Peyer's patch (tissue), 4 donors: Measurements from ENCODE around the gene HNRNPM. TPM values are rescaled to one million over a fixed set of nuclear protein-coding genes. Genes with fewer than 3 reads are reported as not detected.

Experiments
- DNase-seq, 3 donors: peaks; one replicate each; pipeline ENCODE4 v3.0.0-alpha.2; 2017 to 2019
- H3K27ac ChIP-seq, 4 donors: fragments of 200-600 bp; sonication (generic); one replicate each; pipeline ENCODE4 v1.5.1; 2016 to 2019
- H3K27me3 ChIP-seq, 2 donors: fragments of 200-600 bp; sonication (generic); one replicate each; pipeline ENCODE4 v1.5.1; 2019
- H3K36me3 ChIP-seq, 3 donors: fragments of 200-600 bp; sonication (generic); one replicate each; pipeline ENCODE4 v1.5.1; 2016 to 2019
- H3K4me1 ChIP-seq, 4 donors: fragments of 200-600 bp; sonication (generic); one replicate each; pipeline ENCODE4 v1.5.1; 2016 to 2019
- H3K4me3 ChIP-seq, 4 donors: fragments of 200-600 bp; sonication (generic); 1 replicate in 3 of 4; 2 replicates in 1 of 4; pipeline ENCODE4 v1.5.1; 2016 to 2019; ENCODE audit warnings: mild to moderate bottlenecking in 1 of 4
- H3K9me3 ChIP-seq, 4 donors: fragments of 200-600 bp; sonication (generic); one replicate each; pipeline ENCODE4 v1.5.1; 2016 to 2019; ENCODE audit warnings: mild to moderate bottlenecking in 1 of 4
- POLR2A ChIP-seq, 2 donors: fragments of 450-650 bp; IDR thresholded peaks; one replicate each; pipeline ENCODE4 v1.5.1; 2017; ENCODE audit warnings: antibody characterized with exemption in 2 of 2, mild to moderate bottlenecking in 2 of 2, moderate library complexity in 2 of 2
- total RNA-seq, 4 donors: library from RNA; depleted of rRNA; stranded (reverse); fragments of >200 nt; gene quantifications; one replicate each; pipeline ENCODE4 v1.1.0, GENCODE V29; 2016
- TF ChIP-seq, protein P1 (sequence below), 6 experiments: fragments of 450-650 bp in 4 of 6; fragments of 200-600 bp in 2 of 6; sonication (generic) in 1 of 6; IDR thresholded peaks; one replicate each; pipeline ENCODE4 v1.5.1; 2017 to 2019; ENCODE audit warnings: antibody characterized with exemption in 6 of 6, mild to moderate bottlenecking in 3 of 6, moderate library complexity in 1 of 6

HNRNPM gene
- total RNA-seq, 4 donors from 2014 or later = 108 to 128 (median 116) TPM

- no peaks in the 10 kb centered on the region for H3K27me3 ChIP-seq
- TF ChIP-seq, protein P1, sequence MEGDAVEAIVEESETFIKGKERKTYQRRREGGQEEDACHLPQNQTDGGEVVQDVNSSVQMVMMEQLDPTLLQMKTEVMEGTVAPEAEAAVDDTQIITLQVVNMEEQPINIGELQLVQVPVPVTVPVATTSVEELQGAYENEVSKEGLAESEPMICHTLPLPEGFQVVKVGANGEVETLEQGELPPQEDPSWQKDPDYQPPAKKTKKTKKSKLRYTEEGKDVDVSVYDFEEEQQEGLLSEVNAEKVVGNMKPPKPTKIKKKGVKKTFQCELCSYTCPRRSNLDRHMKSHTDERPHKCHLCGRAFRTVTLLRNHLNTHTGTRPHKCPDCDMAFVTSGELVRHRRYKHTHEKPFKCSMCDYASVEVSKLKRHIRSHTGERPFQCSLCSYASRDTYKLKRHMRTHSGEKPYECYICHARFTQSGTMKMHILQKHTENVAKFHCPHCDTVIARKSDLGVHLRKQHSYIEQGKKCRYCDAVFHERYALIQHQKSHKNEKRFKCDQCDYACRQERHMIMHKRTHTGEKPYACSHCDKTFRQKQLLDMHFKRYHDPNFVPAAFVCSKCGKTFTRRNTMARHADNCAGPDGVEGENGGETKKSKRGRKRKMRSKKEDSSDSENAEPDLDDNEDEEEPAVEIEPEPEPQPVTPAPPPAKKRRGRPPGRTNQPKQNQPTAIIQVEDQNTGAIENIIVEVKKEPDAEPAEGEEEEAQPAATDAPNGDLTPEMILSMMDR (IDR thresholded peaks at IDR 0.05) = no peak
- no peak for TF ChIP-seq POLR2A (IDR thresholded peaks at IDR 0.05)
- H3K27ac ChIP-seq = no peak overlapping the region
- peaks cover 0 to 74% (median 13%) of the 10 kb centered on the region in 4 donors for H3K4me1 ChIP-seq
- no peaks in the 10 kb centered on the region for H3K9me3 ChIP-seq
- no peak for DNase-seq
- no peak overlapping the region for H3K4me3 ChIP-seq
- H3K36me3 ChIP-seq = peaks cover 0 to 20% (median 0%) of the 10 kb centered on the region in 3 donors
Measured at GRCh38 chr19:8453616-8454015, 8.8 kb downstream of the HNRNPM start.

- Histone ChIP-seq H3K27me3 (no peaks in the 10 kb centered on the region), H3K9me3 (no peaks in the 10 kb centered on the region), H3K4me1 (peaks cover 0 to 74% (median 14%) of the 10 kb centered on the region in 4 donors)
Measured at GRCh38 chr19:8454218-8454617, 9.4 kb downstream of the HNRNPM start.

GRCh38 chr19:8455018-8455417, 10.2 kb downstream of the HNRNPM start:
- Histone ChIP-seq H3K27ac (no peak overlapping the region), H3K36me3 (peaks cover 0 to 20% (median 0%) of the 10 kb centered on the region in 3 donors), H3K27me3 (no peaks in the 10 kb centered on the region), H3K9me3 (no peaks in the 10 kb centered on the region), H3K4me1 (peaks cover 0 to 79% (median 18%) of the 10 kb centered on the region in 4 donors), H3K4me3 (no peak overlapping the region)
- DNase-seq = no peak
- TF ChIP-seq POLR2A (IDR thresholded peaks at IDR 0.05) = no peak
- TF ChIP-seq, protein P1 (IDR thresholded peaks at IDR 0.05) = no peak

More at GRCh38 chr19:8454218-8454617, 9.4 kb downstream of the HNRNPM start:
- Histone ChIP-seq H3K36me3 (peaks cover 0 to 20% (median 0%) of the 10 kb centered on the region in 3 donors), H3K4me3 (no peak overlapping the region), H3K27ac (no peak overlapping the region)
- DNase-seq = no peak
- TF ChIP-seq, protein P1 (IDR thresholded peaks at IDR 0.05) = no peak
- TF ChIP-seq POLR2A (IDR thresholded peaks at IDR 0.05) = no peak

- peaks cover 0 to 20% (median 0%) of the 10 kb centered on the region in 3 donors for H3K36me3 ChIP-seq
- TF ChIP-seq POLR2A (IDR thresholded peaks at IDR 0.05) = no peak
- TF ChIP-seq, protein P1 (IDR thresholded peaks at IDR 0.05) = no peak
- no peak overlapping the region for H3K27ac ChIP-seq
- H3K4me1 ChIP-seq = peaks cover 0 to 78% (median 18%) of the 10 kb centered on the region in 4 donors
- H3K9me3 ChIP-seq = no peaks in the 10 kb centered on the region
- no peak for DNase-seq
- H3K27me3 ChIP-seq = no peaks in the 10 kb centered on the region
- H3K4me3 ChIP-seq = no peak overlapping the region
Measured at GRCh38 chr19:8456064-8456463, 11.3 kb downstream of the HNRNPM start.

GRCh38 chr19:8457209-8457608, 12.4 kb downstream of the HNRNPM start:
- Histone ChIP-seq H3K27ac (no peak overlapping the region), H3K27me3 (no peaks in the 10 kb centered on the region), H3K4me3 (no peak overlapping the region), H3K36me3 (peaks cover 0 to 20% (median 0%) of the 10 kb centered on the region in 3 donors), H3K9me3 (no peaks in the 10 kb centered on the region), H3K4me1 (peaks cover 0 to 66% (median 17%) of the 10 kb centered on the region in 4 donors)
- DNase-seq = no peak
- no peak for TF ChIP-seq POLR2A (IDR thresholded peaks at IDR 0.05)
- TF ChIP-seq, protein P1 (IDR thresholded peaks at IDR 0.05) = peak in 1 of 6 experiments; percentile 4
